ENCODE results near the gene NTRK1. TPM values are rescaled to one million over a fixed set of nuclear protein-coding genes. Genes with fewer than 3 reads are reported as not detected.

The NTRK1 gene
- total RNA-seq, 1 donor from 2014 or later = 2.4 TPM

Other genes starting within 250 kb of the NTRK1 start
- 1.4 TPM for gene HAPLN2, start 241.4 kb upstream of the NTRK1 start, total RNA-seq
- 0.35 TPM for gene BCAN, start 218.7 kb upstream of the NTRK1 start, total RNA-seq
- gene NES, start 183.5 kb upstream of the NTRK1 start, total RNA-seq = 131 TPM
- not detected for gene CRABP2, start 155.3 kb upstream of the NTRK1 start, total RNA-seq
- gene METTL25B, start 132.4 kb upstream of the NTRK1 start, total RNA-seq = 16.6 TPM
- gene ISG20L2, start 132.1 kb upstream of the NTRK1 start, total RNA-seq = 13.1 TPM
- gene MRPL24, start 119.8 kb upstream of the NTRK1 start, total RNA-seq = 103 TPM
- gene HDGF, start 109.2 kb upstream of the NTRK1 start, total RNA-seq = 183 TPM
- gene PRCC, start 93.3 kb upstream of the NTRK1 start, total RNA-seq = 42.9 TPM
- 2.2 TPM for gene SH2D2A, start 44.0 kb upstream of the NTRK1 start, total RNA-seq
- gene INSRR, start 1.7 kb upstream of the NTRK1 start, total RNA-seq = 0.46 TPM
- gene PEAR1, start 32.9 kb downstream of the NTRK1 start, total RNA-seq = 8.1 TPM
- not detected for gene LRRC71, start 59.8 kb downstream of the NTRK1 start, total RNA-seq
- 29.3 TPM for gene ARHGEF11, start 184.9 kb downstream of the NTRK1 start, total RNA-seq
- gene ETV3L, start 238.9 kb downstream of the NTRK1 start, total RNA-seq = not detected

Measured in Right ventricle myocardium inferior (tissue), 1 donor.